IMR-90 (cell line): ENCODE results near the gene SNX30.

Source experiments
- BHLHE40 ChIP-seq: fragments of 150-350 bp; IDR thresholded peaks from 2 replicates; pipeline ENCODE4 v1.6.1; 2016; ENCODE audit warnings: mild to moderate bottlenecking, low read depth, low read length
- CEBPB ChIP-seq: IDR thresholded peaks from 2 replicates; pipeline ENCODE4 v1.6.1; 2012; ENCODE audit warnings: low read depth, low read length, improper control_type of control experiment
- CTCF ChIP-seq: conservative IDR thresholded peaks from 2 replicates; pipeline ENCODE4 v1.5.1; 2012; ENCODE audit warnings: mild to moderate bottlenecking, low read depth, low read length, improper control_type of control experiment
- FOS ChIP-seq: fragments of 150-350 bp; IDR thresholded peaks from 2 replicates; pipeline ENCODE4 v1.6.1; 2016; ENCODE audit warnings: low read depth, low read length
- MXI1 ChIP-seq: IDR thresholded peaks from 2 replicates; pipeline ENCODE4 v1.6.1; 2012; ENCODE audit warnings: low read depth, mild to moderate bottlenecking, low read length, moderate library complexity, borderline replicate concordance
- POLR2A ChIP-seq: IDR thresholded peaks from 2 replicates; pipeline ENCODE4 v1.6.1; 2012; ENCODE audit warnings: mild to moderate bottlenecking, low read depth, low read length
- RAD21 ChIP-seq: IDR thresholded peaks from 2 replicates; pipeline ENCODE4 v1.6.1; 2012; ENCODE audit warnings: low read length, improper control_type of control experiment
- RCOR1 ChIP-seq: IDR thresholded peaks from 2 replicates; pipeline ENCODE4 v1.6.1; 2012; ENCODE audit warnings: mild to moderate bottlenecking, low read length, improper control_type of control experiment; ENCODE audit not compliant: insufficient replicate concordance
- RFX5 ChIP-seq: IDR thresholded peaks from 2 replicates; pipeline ENCODE4 v1.8.0; 2012; ENCODE audit warnings: low read depth, mild to moderate bottlenecking, low read length, moderate library complexity
- SMC3 ChIP-seq: fragments of 150-350 bp; IDR thresholded peaks from 2 replicates; pipeline ENCODE4 v1.6.1; 2016; ENCODE audit warnings: low read depth, mild to moderate bottlenecking, antibody characterized with exemption, low read length, moderate library complexity
- TF ChIP-seq, protein P1 (sequence below): fragments of 150-350 bp; IDR thresholded peaks from 2 replicates; pipeline ENCODE4 v1.6.1; 2017; ENCODE audit warnings: mild to moderate bottlenecking, antibody characterized with exemption, low read length, low read depth
- TF ChIP-seq, protein P2 (sequence below): fragments of 150-350 bp; IDR thresholded peaks from 2 replicates; pipeline ENCODE4 v1.6.1; 2016; ENCODE audit warnings: low read depth, mild to moderate bottlenecking, low read length, moderate library complexity, borderline replicate concordance

GRCh38 chr9:112838342-112838741 lies 87.8 kb downstream of the SNX30 start:
- TF ChIP-seq POLR2A = no peak
- TF ChIP-seq CTCF = no peak
- TF ChIP-seq BHLHE40 = no peak
- no peak for TF ChIP-seq MXI1
- no peak for TF ChIP-seq CEBPB
- TF ChIP-seq, protein P1, sequence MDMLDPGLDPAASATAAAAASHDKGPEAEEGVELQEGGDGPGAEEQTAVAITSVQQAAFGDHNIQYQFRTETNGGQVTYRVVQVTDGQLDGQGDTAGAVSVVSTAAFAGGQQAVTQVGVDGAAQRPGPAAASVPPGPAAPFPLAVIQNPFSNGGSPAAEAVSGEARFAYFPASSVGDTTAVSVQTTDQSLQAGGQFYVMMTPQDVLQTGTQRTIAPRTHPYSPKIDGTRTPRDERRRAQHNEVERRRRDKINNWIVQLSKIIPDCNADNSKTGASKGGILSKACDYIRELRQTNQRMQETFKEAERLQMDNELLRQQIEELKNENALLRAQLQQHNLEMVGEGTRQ = no peak
- no peak for TF ChIP-seq RCOR1
- TF ChIP-seq FOS = no peak
- TF ChIP-seq SMC3 = no peak
- TF ChIP-seq RAD21 = no peak
- TF ChIP-seq, protein P2, sequence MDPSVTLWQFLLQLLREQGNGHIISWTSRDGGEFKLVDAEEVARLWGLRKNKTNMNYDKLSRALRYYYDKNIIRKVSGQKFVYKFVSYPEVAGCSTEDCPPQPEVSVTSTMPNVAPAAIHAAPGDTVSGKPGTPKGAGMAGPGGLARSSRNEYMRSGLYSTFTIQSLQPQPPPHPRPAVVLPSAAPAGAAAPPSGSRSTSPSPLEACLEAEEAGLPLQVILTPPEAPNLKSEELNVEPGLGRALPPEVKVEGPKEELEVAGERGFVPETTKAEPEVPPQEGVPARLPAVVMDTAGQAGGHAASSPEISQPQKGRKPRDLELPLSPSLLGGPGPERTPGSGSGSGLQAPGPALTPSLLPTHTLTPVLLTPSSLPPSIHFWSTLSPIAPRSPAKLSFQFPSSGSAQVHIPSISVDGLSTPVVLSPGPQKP = no peak
- no peak for TF ChIP-seq RFX5
